ENCODE data around the gene ETV6.

Gene ETV6

GRCh38 chr12:11764837-11765236 is 115.4 kb downstream of the ETV6 start:
- H3K27ac ChIP-seq = no peak overlapping the region

DNA sequence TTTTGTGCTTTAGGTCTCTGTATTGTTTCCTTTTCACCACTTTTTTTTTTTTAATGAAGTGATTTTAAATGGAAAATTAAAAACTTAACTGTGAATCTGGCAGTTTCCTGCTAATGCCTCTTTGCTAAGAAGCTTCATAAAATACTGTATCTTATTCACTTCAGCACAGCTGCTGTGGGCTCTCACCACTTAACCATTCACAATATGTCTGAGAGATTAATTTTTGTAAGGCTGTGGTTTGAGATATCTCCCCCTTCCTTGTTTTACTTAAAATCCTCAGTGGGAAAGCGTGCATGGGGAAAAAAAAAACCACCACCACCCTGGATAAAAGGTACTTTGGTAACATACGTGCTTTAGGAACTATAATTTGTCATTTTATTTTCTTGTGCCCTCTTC is 115.9 kb downstream of the ETV6 start:
- TF ChIP-seq, protein P1, sequence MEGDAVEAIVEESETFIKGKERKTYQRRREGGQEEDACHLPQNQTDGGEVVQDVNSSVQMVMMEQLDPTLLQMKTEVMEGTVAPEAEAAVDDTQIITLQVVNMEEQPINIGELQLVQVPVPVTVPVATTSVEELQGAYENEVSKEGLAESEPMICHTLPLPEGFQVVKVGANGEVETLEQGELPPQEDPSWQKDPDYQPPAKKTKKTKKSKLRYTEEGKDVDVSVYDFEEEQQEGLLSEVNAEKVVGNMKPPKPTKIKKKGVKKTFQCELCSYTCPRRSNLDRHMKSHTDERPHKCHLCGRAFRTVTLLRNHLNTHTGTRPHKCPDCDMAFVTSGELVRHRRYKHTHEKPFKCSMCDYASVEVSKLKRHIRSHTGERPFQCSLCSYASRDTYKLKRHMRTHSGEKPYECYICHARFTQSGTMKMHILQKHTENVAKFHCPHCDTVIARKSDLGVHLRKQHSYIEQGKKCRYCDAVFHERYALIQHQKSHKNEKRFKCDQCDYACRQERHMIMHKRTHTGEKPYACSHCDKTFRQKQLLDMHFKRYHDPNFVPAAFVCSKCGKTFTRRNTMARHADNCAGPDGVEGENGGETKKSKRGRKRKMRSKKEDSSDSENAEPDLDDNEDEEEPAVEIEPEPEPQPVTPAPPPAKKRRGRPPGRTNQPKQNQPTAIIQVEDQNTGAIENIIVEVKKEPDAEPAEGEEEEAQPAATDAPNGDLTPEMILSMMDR (conservative IDR thresholded peaks at IDR 0.05) = no peak
- no peak overlapping the region for H3K27ac ChIP-seq

More at GRCh38 chr12:11764837-11765236, 115.4 kb downstream of the ETV6 start:
- TF ChIP-seq, protein P1 (conservative IDR thresholded peaks at IDR 0.05) = no peak

DNA sequence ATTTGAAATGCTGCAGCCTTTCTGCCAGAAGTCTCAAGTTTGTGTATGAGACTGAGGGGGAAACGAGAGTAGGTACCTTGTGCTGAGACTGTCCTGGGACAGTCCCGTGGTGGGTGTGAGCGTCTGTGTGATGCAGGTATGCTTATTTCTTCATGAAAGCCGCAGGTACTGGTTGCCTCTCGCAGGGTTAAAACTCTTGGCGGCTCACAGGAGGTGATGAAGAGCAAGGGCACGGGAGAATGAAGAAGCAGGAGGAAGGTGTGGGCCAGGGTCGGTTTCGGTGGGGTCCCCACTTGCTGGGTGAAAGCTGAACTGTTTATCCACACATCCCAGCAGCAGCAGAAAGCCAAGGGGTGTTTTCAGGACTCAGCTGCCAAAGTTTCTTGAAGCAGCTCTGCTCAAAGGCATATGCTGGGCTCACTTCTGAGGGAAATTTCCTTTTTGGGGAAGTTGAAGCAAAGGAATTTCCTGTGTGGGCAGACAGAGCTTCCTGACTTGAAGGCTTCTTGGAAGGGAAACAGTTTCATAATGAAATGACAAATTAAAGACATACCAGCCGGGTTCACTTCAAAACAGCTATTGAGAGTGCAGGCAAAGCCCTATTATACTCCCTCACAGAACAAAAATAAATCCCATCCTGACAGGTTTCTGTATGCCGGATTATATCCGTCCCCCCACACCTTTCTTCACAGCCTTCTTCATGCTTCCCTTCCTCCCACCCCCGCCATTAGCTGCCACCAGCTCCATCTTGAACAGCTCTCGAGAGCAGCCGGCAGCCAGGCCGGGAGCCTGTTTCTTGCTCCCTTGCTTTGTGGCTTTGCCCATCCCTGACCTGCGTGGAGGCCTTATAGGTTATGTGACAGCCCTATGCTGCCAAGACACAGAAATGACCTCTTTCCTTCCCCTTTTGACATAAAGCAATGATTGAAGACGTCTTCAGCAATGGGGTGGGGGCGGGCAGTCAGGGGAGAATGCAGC is 116.6 kb downstream of the ETV6 start:
- no peak overlapping the region for H3K27ac ChIP-seq
- TF ChIP-seq, protein P1 (conservative IDR thresholded peaks at IDR 0.05) = no peak

DNA sequence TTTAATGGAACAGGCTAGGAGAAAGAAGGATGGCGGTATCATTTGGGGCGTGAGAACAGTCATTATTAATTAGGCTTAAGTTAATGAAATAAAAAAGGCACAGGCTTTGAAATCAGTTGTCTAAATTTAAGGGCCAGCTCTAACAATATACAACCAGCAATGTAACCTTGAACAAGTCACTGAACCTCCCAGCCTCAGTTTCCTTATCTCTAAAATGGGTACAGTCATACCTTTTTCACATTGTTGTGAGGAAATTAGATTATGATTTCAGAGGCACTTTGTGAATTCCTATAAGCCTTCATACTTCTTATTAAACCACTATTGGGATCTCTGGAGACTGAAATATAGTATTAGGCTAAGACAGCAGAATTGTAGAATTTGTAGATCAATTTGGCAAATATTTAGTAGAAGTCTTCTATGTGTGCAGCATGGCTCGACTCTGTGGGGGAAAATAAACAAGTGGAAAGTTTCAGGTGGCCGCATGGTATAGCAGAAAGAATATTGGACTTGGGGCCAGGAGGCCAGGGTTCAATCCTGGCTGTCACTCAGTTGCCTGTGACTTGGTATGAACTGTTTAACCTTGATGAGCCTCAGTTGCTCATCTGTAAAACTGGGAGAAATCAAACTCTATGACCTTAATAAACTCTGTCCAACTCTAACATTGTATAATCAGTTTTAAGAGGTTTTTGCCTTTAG is 117.7 kb downstream of the ETV6 start:
- TF ChIP-seq, protein P1 (conservative IDR thresholded peaks at IDR 0.05) = no peak

GRCh38 chr12:11767798-11768197 is 118.3 kb downstream of the ETV6 start:
- no peak overlapping the region for H3K27ac ChIP-seq
- TF ChIP-seq, protein P1 (conservative IDR thresholded peaks at IDR 0.05) = no peak

More for the DNA sequence above, 117.7 kb downstream of the ETV6 start:
- H3K27ac ChIP-seq = no peak overlapping the region

- TF ChIP-seq, protein P1 (conservative IDR thresholded peaks at IDR 0.05) = no peak
- H3K27ac ChIP-seq = no peak overlapping the region
These were observed 118.9 kb downstream of the ETV6 start for GRCh38 chr12:11768233-11768965.
